MM.1S (cell line): ENCODE data around the gene IGSF8.

Experiments used
- DNase-seq: peaks from one replicate; pipeline ENCODE4 v3.0.0-alpha.2; 2015
- H2AFZ ChIP-seq: fragments of 300-600 bp; sonication (generic); 2 replicates; pipeline ENCODE4 v1.6.0; 2016; ENCODE audit warnings: antibody characterized with exemption, low read length
- H3F3A ChIP-seq: fragments of 300-600 bp; sonication (generic); 2 replicates; pipeline ENCODE4 v1.6.1; 2016; ENCODE audit warnings: mild to moderate bottlenecking, antibody characterized with exemption, low read length, moderate library complexity, mixed read lengths; ENCODE audit not compliant: insufficient read depth
- H3K27ac ChIP-seq: fragments of 300-600 bp; sonication (generic); 2 replicates; pipeline ENCODE4 v1.5.1; 2016; ENCODE audit warnings: mild to moderate bottlenecking, low read length
- H3K27me3 ChIP-seq: fragments of 300-600 bp; sonication (generic); replicated peaks from 2 replicates; pipeline ENCODE4 v1.6.0; 2016; ENCODE audit warnings: low read length; ENCODE audit not compliant: insufficient read depth
- H3K36me3 ChIP-seq: fragments of 300-600 bp; sonication (generic); replicated peaks from 2 replicates; pipeline ENCODE4 v1.6.1; 2016; ENCODE audit warnings: mild to moderate bottlenecking, low read length, mixed read lengths; ENCODE audit not compliant: insufficient read depth
- H3K4me1 ChIP-seq: fragments of 300-600 bp; sonication (generic); 2 replicates; pipeline ENCODE4 v1.6.1; 2016; ENCODE audit warnings: low read length, mixed read lengths
- H3K4me2 ChIP-seq: fragments of 300-600 bp; sonication (generic); 2 replicates; pipeline ENCODE4 v1.6.0; 2016; ENCODE audit warnings: low read depth, low read length
- H3K4me3 ChIP-seq: fragments of 300-600 bp; sonication (generic); 2 replicates; pipeline ENCODE4 v1.5.1; 2016; ENCODE audit warnings: low read length, mixed read lengths
- H3K79me2 ChIP-seq: fragments of 300-600 bp; sonication (generic); 2 replicates; pipeline ENCODE4 v1.6.1; 2016; ENCODE audit warnings: mixed run types, low read length, mixed read lengths
- H3K9ac ChIP-seq: fragments of 300-600 bp; sonication (generic); 2 replicates; pipeline ENCODE4 v1.6.1; 2016; ENCODE audit warnings: low read length, mixed read lengths
- H3K9me2 ChIP-seq: fragments of 300-600 bp; sonication (generic); replicated peaks from 2 replicates; pipeline ENCODE4 v1.6.1; 2016; ENCODE audit warnings: mild to moderate bottlenecking, low read length, mixed read lengths; ENCODE audit not compliant: insufficient read depth
- H3K9me3 ChIP-seq: fragments of 300-600 bp; sonication (generic); replicated peaks from 2 replicates; pipeline ENCODE4 v1.6.1; 2016; ENCODE audit warnings: mild to moderate bottlenecking, low read length, mixed read lengths; ENCODE audit not compliant: insufficient read depth
- H4K20me1 ChIP-seq: fragments of 300-600 bp; sonication (generic); 2 replicates; pipeline ENCODE4 v1.6.1; 2016; ENCODE audit warnings: mild to moderate bottlenecking, low read length, moderate library complexity, mixed read lengths; ENCODE audit not compliant: insufficient read depth
- CTCF ChIP-seq: fragments of 300-600 bp; sonication (generic); IDR thresholded peaks from 2 replicates; pipeline ENCODE4 v1.5.1; 2016; ENCODE audit warnings: antibody characterized with exemption, low read length, mixed read lengths
- EZH2 ChIP-seq: fragments of 300-600 bp; sonication (generic); optimal IDR thresholded peaks from 2 replicates; pipeline ENCODE3; 2017; ENCODE audit warnings: low read depth, mild to moderate bottlenecking, antibody characterized with exemption, low read length, mixed read lengths
- EZH2phosphoT487 ChIP-seq: fragments of 300-600 bp; sonication (generic); IDR thresholded peaks from 2 replicates; pipeline ENCODE4 v1.6.1; 2018; ENCODE audit warnings: antibody characterized with exemption, low read length

Gene IGSF8

GRCh38 chr1:160108888-160109662 lies 10.7 kb upstream of the IGSF8 start:
- Histone ChIP-seq H3K4me2 (no peak overlapping the region), H3K27ac (no peak overlapping the region), H3F3A (no peaks in the 10 kb centered on the region), H4K20me1 (no peaks in the 10 kb centered on the region), H2AFZ (peak overlapping the region; percentile 41), H3K9me2 (no peaks in the 10 kb centered on the region), H3K4me1 (no peaks in the 10 kb centered on the region), H3K4me3 (no peak overlapping the region), H3K79me2 (no peaks in the 10 kb centered on the region), H3K9me3 (no peaks in the 10 kb centered on the region), H3K27me3 (no peaks in the 10 kb centered on the region), H3K36me3 (no peaks in the 10 kb centered on the region), H3K9ac (no peak overlapping the region)
- DNase-seq: peak; percentile 71
- TF ChIP-seq CTCF (peak; percentile 81), EZH2phosphoT487 (no peak)

DNA sequence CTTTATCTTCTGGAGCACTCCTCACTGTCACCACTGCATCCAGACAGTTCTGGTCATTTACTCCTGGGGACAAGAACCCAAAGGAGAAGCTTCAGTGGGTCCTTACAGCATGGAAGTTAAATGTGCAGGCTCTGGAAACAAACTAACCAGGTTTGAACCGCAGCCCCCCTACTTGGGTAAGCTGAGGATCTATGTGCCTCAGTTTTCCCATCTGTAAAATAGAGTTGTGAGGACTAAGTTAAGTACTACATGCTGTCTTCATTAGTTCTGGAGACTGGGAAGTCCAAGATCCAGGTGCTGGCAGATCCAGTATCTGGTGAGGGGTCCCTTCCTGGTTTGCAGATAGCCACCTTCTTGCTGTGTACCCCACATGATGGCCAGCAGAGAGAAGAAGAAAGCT lies 9.1 kb upstream of the IGSF8 start:
- H3K9ac ChIP-seq: no peak overlapping the region
- TF ChIP-seq EZH2 (no peak), CTCF (no peak), EZH2phosphoT487 (no peak)

GRCh38 chr1:160105155-160105554 lies 6.7 kb upstream of the IGSF8 start:
- no peak for TF ChIP-seq CTCF
- no peak for TF ChIP-seq EZH2
- TF ChIP-seq EZH2phosphoT487: no peak

More for the DNA sequence above, 9.1 kb upstream of the IGSF8 start:
- Histone ChIP-seq H3K4me2 (no peak overlapping the region), H3F3A (no peaks in the 10 kb centered on the region), H3K27ac (no peak overlapping the region), H3K36me3 (no peaks in the 10 kb centered on the region), H4K20me1 (no peaks in the 10 kb centered on the region), H2AFZ (no peak overlapping the region), H3K9me3 (no peaks in the 10 kb centered on the region), H3K79me2 (no peaks in the 10 kb centered on the region), H3K9me2 (no peaks in the 10 kb centered on the region), H3K4me3 (no peak overlapping the region), H3K4me1 (no peaks in the 10 kb centered on the region), H3K27me3 (no peaks in the 10 kb centered on the region)
- no peak for DNase-seq

More at GRCh38 chr1:160105155-160105554, 6.7 kb upstream of the IGSF8 start:
- Histone ChIP-seq H4K20me1 (no peaks in the 10 kb centered on the region), H3K79me2 (no peaks in the 10 kb centered on the region), H3K27me3 (no peaks in the 10 kb centered on the region), H3K36me3 (no peaks in the 10 kb centered on the region), H3K9me2 (no peaks in the 10 kb centered on the region), H3K27ac (no peak overlapping the region), H3K4me3 (no peak overlapping the region), H2AFZ (no peak overlapping the region), H3K9ac (no peak overlapping the region), H3K9me3 (no peaks in the 10 kb centered on the region), H3K4me2 (no peak overlapping the region), H3K4me1 (peaks cover 13% of the 10 kb centered on the region), H3F3A (no peaks in the 10 kb centered on the region)
- no peak for DNase-seq
